GM12892 (cell line): ENCODE results near the gene DNM3.

Experiments used
- POLR2A ChIP-seq: IDR thresholded peaks from 2 replicates; pipeline ENCODE4 v1.6.1; 2011; ENCODE audit warnings: low read depth, low read length, control low read depth
- TAF1 ChIP-seq: IDR thresholded peaks from 2 replicates; pipeline ENCODE4 v1.6.1; 2011; ENCODE audit warnings: low read depth, mild to moderate bottlenecking, control low read depth, low read length, borderline replicate concordance

DNA sequence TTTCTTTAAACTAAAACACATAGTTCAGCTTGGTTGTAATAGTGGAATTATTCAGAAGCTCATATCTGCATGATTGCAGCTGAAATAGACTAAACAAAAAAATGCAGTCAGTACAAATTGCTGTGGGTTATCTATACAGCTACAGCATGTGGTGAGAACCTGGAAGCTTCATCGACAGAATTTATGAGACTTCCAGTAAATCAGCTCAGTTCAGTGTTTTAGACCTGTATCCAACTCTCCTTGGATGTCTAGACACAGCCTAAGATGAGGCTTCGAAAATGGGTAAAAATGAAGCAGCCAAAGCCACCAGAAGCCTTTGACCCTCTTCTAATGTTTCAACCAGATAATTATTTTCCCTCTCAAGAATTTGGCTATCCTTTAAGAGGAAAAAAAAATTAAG, 452.1 kb downstream of the DNM3 start:
- TF ChIP-seq POLR2A (no peak), TAF1 (no peak)
